K562 (cell line): ENCODE results near the gene WWC2. TPM values are rescaled to one million over a fixed set of nuclear protein-coding genes. Genes with fewer than 3 reads are reported as not detected.

ENCODE experiments used
- ATAC-seq: fragments of 200-7000 bp; cut with Tn5 transposase; 3 replicates; pipeline ENCODE4 v1.9.1; 2020; ENCODE audit warnings: moderate library complexity
- BruUV-seq: library from RNA; stranded (reverse); fragments of 400-500 nt; replicated peaks from 2 replicates; lab custom pipeline; 2021; lab: Mats Ljungman, UMichigan
- CTCF ChIA-PET: fragments of 300-600 bp; formaldehyde crosslinking; extraction: SDS; loops from one replicate; lab custom pipeline; 2021; ENCODE audit warnings: low intra/inter-chr PET ratio; lab: Yijun Ruan, JAX
- POLR2A ChIA-PET: fragments of 300-600, 350-650 bp; sonication (Branson Sonifier 250); formaldehyde crosslinking; extraction: SDS; loops from one replicate; lab custom pipeline; 2021; ENCODE audit warnings: antibody characterized with exemption, inconsistent platforms; lab: Yijun Ruan, JAX
- DNase-seq, 4 experiments: peaks; one replicate each; pipeline versions ENCODE4 v3.0.0 to v3.0.0-alpha.2; 2011 to 2018; ENCODE audit warnings: low spot score in 3 of 4, mixed read lengths in 3 of 4; ENCODE audit errors: extremely low read depth in 1 of 4
- FAIRE-seq: peaks from 2 replicates; lab custom pipeline; 2011; peaks lifted over from hg19 to GRCh38; lab: Jason Lieb, UNC
- H2AFZ ChIP-seq: 2 replicates; pipeline ENCODE4 v1.6.0; 2011; ENCODE audit warnings: low read depth, low read length, control low read depth, inconsistent platforms
- H3K27ac ChIP-seq: fragments of 200-600 bp; 3 replicates; pipeline ENCODE4 v1.8.0; 2011; ENCODE audit warnings: low read depth, mild to moderate bottlenecking, control low read depth, inconsistent platforms, low read length, moderate library complexity, mixed read lengths; ENCODE audit errors: extremely low read depth
- H3K27me3 ChIP-seq, 2 experiments: fragments of 300-600 bp in 1 of 2; 2 replicates in 1 of 2; 3 replicates in 1 of 2; pipeline versions ENCODE4 v1.6.0 to v1.8.0; 2011; ENCODE audit warnings: inconsistent platforms in 2 of 2, low read length in 2 of 2, mild to moderate bottlenecking in 1 of 2, mixed read lengths in 1 of 2, moderate library complexity in 1 of 2; ENCODE audit not compliant: control insufficient read depth in 2 of 2, insufficient read depth in 2 of 2
- H3K36me3 ChIP-seq: fragments of 300-600 bp; 3 replicates; pipeline ENCODE4 v1.8.0; 2011; ENCODE audit warnings: mild to moderate bottlenecking, low read length, inconsistent platforms; ENCODE audit not compliant: control insufficient read depth, insufficient read depth
- H3K4me1 ChIP-seq, 2 experiments: fragments of 200-600 bp in 1 of 2; replicated peaks in 1 of 2; 2 replicates in 1 of 2; 3 replicates in 1 of 2; pipeline versions ENCODE4 v1.5.1 to v1.8.0; 2011; ENCODE audit warnings: inconsistent platforms in 2 of 2, low read length in 2 of 2, mild to moderate bottlenecking in 1 of 2, mixed read lengths in 1 of 2, moderate library complexity in 1 of 2; ENCODE audit not compliant: control insufficient read depth in 2 of 2, insufficient read depth in 2 of 2
- H3K4me2 ChIP-seq: 2 replicates; pipeline ENCODE4 v1.6.1; 2011; ENCODE audit warnings: low read length, control low read depth, inconsistent platforms, mixed read lengths; ENCODE audit not compliant: insufficient read depth
- H3K4me3 ChIP-seq: fragments of 200-600 bp; sonication (generic), shearing (Covaris generic); 2 replicates; pipeline ENCODE4 v1.5.1; 2016; ENCODE audit warnings: control low read depth, inconsistent platforms
- H3K79me2 ChIP-seq: fragments of 200-600 bp; 3 replicates; pipeline ENCODE4 v1.8.0; 2011; ENCODE audit warnings: low read length, inconsistent platforms; ENCODE audit not compliant: control insufficient read depth, insufficient read depth
- H3K9ac ChIP-seq, 2 experiments: 2 replicates each; pipeline versions ENCODE4 v1.6.0 to v1.6.1; 2011; ENCODE audit warnings: low read depth in 2 of 2, low read length in 2 of 2, control low read depth in 1 of 2, inconsistent platforms in 1 of 2, mild to moderate bottlenecking in 1 of 2, mixed read lengths in 1 of 2; ENCODE audit not compliant: insufficient read depth in 1 of 2
- H3K9me1 ChIP-seq: one replicate; pipeline ENCODE4 v1.6.0; 2011; ENCODE audit warnings: inconsistent platforms, mild to moderate bottlenecking, low read length, moderate library complexity; ENCODE audit not compliant: control insufficient read depth, insufficient read depth
- H3K9me3 ChIP-seq: replicated peaks from 2 replicates; pipeline ENCODE4 v1.5.1; 2011; ENCODE audit warnings: low read depth, low read length, inconsistent platforms; ENCODE audit not compliant: control insufficient read depth, insufficient read depth
- H4K20me1 ChIP-seq: replicated peaks from 2 replicates; pipeline ENCODE4 v1.6.1; 2011; ENCODE audit warnings: low read length, inconsistent platforms, mixed read lengths; ENCODE audit not compliant: control insufficient read depth, insufficient read depth
- E2F3 ChIP-seq: fragments of 250-450 bp; sonication (Bioruptor Pico); IDR thresholded peaks from 2 replicates; pipeline ENCODE4 v1.4.0; 2020; ENCODE audit warnings: mild to moderate bottlenecking
- NR2C2 ChIP-seq, 2 experiments: fragments of 200-800 bp in 1 of 2; sonication (Bioruptor generic) in 1 of 2; sonication (generic) in 1 of 2; formaldehyde crosslinking in 1 of 2; IDR thresholded peaks; 2 replicates each; pipeline versions ENCODE4 v1.6.1 to v1.8.0; 2016 to 2022; ENCODE audit warnings: mild to moderate bottlenecking in 1 of 2, missing compliant biosample characterization in 1 of 2, missing genetic modification characterization in 1 of 2, missing genetic modification reagents in 1 of 2
- ZBTB17 ChIP-seq: fragments of 450-650 bp; formaldehyde crosslinking; IDR thresholded peaks from 2 replicates; pipeline ENCODE4 v1.4.0; 2020; ENCODE audit warnings: mild to moderate bottlenecking
- ZNF263 ChIP-seq: sonication (generic); formaldehyde crosslinking; IDR thresholded peaks from 2 replicates; pipeline ENCODE4 v1.8.0; 2022; ENCODE audit warnings: mild to moderate bottlenecking, missing genetic modification reagents, borderline replicate concordance
- WGBS: fragments of 100-300 bp; shearing (Covaris generic); methylation state at CpG from one replicate; pipeline ENCODE4 v1.1.6; 2016; ENCODE audit warnings: low coverage, mixed read lengths; ENCODE audit not compliant: insufficient coverage; ENCODE audit errors: missing lambda C conversion rate; 5-methylcytosine and 5-hydroxymethylcytosine counted together
- in situ Hi-C: fragments of 300-500 bp; cut with MboI; formaldehyde crosslinking; loops from 4 replicates; pipeline ENCODE4 v1.15.0; 2018; ENCODE audit warnings: inconsistent platforms, mixed read lengths
- intact Hi-C: fragments of 100-400 bp; cut with micrococcal nuclease; formaldehyde crosslinking; loops from 2 replicates; pipeline ENCODE4 v1.14.2; 2022
- polyA plus RNA-seq, 8 experiments: library from polyadenylated mRNA; depleted of rRNA in 4 of 8; stranded (reverse) in 5 of 8; unstranded in 3 of 8; fragments of >200 nt; fragmentation: Nextera tagmentation in 2 of 8; fragmentation: Illumina TruSeq in 1 of 8; extraction: Ambion mirVana in 2 of 8; extraction: Trizol in 1 of 8; gene quantifications; 2 replicates each; pipeline versions ENCODE4 v1.2.1 to v1.2.3, GENCODE V29; 2011 to 2014; ENCODE audit warnings: inconsistent platforms in 1 of 8, missing spikeins in 1 of 8
- total RNA-seq, 7 experiments: library from RNA; depleted of rRNA in 6 of 7; stranded (reverse); fragments of >200 nt in 6 of 7; fragmentation: Illumina TruSeq in 2 of 7; extraction: Trizol in 2 of 7; gene quantifications; 2 replicates each; pipeline versions ENCODE4 v1.2.1 to v1.2.3, GENCODE V29; 2011 to 2021; ENCODE audit warnings: low replicate concordance in 1 of 7
- TF ChIP-seq, protein P1 (sequence below), 2 experiments: fragments of 250-450 bp in 1 of 2; fragments of 450-650 bp in 1 of 2; sonication (Bioruptor Pico) in 1 of 2; IDR thresholded peaks; 2 replicates each; pipeline versions ENCODE4 v1.6.1 to v1.8.0; 2016 to 2021; ENCODE audit warnings: mild to moderate bottlenecking in 2 of 2, moderate library complexity in 2 of 2, missing compliant biosample characterization in 1 of 2, missing genetic modification characterization in 1 of 2
- TF ChIP-seq, protein P2 (sequence below), 2 experiments: fragments of 450-650 bp; IDR thresholded peaks; 2 replicates each; pipeline ENCODE4 v1.6.1; 2018; ENCODE audit warnings: mild to moderate bottlenecking in 2 of 2, low read depth in 1 of 2; ENCODE audit not compliant: partially characterized antibody in 2 of 2

The WWC2 gene
- total and polyA plus RNA-seq, 9 of the 15 experiments (the other 6 are each of a cell fraction or from before 2014, with no cell fraction given): 3.7 to 39.4 (median 19.6) TPM

DNA sequence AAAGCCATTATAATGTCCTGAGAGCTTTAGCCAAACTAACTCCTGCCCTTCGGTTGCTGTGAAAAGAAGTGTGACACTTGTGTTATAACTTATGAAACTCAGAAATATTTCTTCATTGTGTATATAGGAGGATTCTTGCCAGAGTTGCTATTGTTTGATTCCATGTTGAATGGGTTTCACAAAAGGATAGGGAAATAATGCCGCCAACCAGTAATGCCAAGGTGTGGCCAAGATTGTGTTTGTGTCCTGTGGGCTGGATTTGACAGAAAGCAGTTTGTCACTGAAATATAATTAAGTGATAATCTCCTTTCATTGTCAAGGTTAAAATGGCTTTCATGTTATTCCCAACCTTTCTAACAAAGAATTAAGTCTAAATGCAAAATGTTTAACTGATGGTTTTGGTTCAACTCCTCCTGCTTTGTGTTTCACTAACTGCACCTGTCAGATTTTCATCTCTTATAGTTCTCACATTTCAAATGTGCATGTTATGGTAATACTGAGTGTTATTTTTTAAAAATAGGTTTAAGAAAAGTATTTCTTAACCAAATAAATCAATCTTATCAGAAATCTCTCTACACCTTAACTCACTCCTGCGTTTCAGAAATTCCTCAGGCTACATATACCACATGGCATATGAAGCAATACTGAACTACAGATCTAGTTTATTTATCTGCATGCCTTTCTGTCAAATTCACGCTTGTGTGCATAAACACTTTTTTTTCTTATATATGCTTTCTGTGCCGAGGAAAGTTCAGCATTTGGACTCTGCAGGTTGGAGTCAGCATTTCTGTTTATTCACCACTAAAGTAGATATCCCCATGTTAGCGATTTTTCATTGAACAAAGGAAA lies 221.4 kb downstream of the WWC2 start, which contains the start of gene CLDN22:
TSS of gene CLDN22 (minus strand) at position 66 of the 849 bp plus-strand sequence. CDS start at position 8, 58 bp downstream.
- intact Hi-C loops: no loop called here
- no peak for TF ChIP-seq ZNF263 (CRISPR knock-in tag)
- Histone ChIP-seq H3K9me3 (no peaks in the 10 kb centered on the region), H3K9me1 (no peaks in the 10 kb centered on the region), H3K27ac (no peak within 1 kb of the TSS), H3K79me2 (no peaks in the 10 kb centered on the region), H4K20me1 (no peaks in the 10 kb centered on the region), H3K27me3 (no peaks in the 10 kb centered on the region), H3K4me1 (no peaks in the 10 kb centered on the region), H3K36me3 (no peaks in the 10 kb centered on the region), H3K4me3 (no peak within 1 kb of the TSS), H3K9ac (no peak within 1 kb of the TSS), H2AFZ (no peak within 1 kb of the TSS), H3K4me2 (no peak within 1 kb of the TSS)
- no TSS peak for BruUV-seq
- WGBS: 49% methylated on average over 6 of the region's 6 CpGs
- POLR2A ChIA-PET: interaction anchor here (0.9 kb wide), 1 partner anchor 18 kb away, joined by 3 read pairs; no protein-coding TSS in a partner anchor
- ATAC-seq (no peak), FAIRE-seq (no peak), DNase-seq (no peak)
- CTCF ChIA-PET: no interaction called here
- in situ Hi-C loops: no loop called here

GRCh38 chr4:183321079-183321478 lies 222.0 kb downstream of the WWC2 start:
- FAIRE-seq (no peak), ATAC-seq (no peak), DNase-seq (no peak)
- no TSS peak for BruUV-seq
- Histone ChIP-seq H3K9ac (no peak overlapping the region), H2AFZ (no peak overlapping the region), H3K36me3 (no peaks in the 10 kb centered on the region), H3K27ac (no peak overlapping the region), H3K4me1 (no peaks in the 10 kb centered on the region), H3K9me1 (no peaks in the 10 kb centered on the region), H3K9me3 (peaks cover under 1% of the 10 kb centered on the region; the same call in 1 of the 2 replicates), H3K79me2 (no peaks in the 10 kb centered on the region), H3K4me3 (no peak overlapping the region), H4K20me1 (no peaks in the 10 kb centered on the region), H3K4me2 (no peak overlapping the region), H3K27me3 (no peaks in the 10 kb centered on the region)
- POLR2A ChIA-PET: interaction anchor here (0.9 kb wide), 1 partner anchor 18 kb away, joined by 3 read pairs; no protein-coding TSS in a partner anchor
- intact Hi-C loops (no loop called here), in situ Hi-C loops (no loop called here)
- CTCF ChIA-PET: no interaction called here
- TF ChIP-seq, protein P1, sequence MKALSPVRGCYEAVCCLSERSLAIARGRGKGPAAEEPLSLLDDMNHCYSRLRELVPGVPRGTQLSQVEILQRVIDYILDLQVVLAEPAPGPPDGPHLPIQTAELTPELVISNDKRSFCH (CRISPR knock-in tag; IDR thresholded peaks at IDR 0.05): no peak
- TF ChIP-seq, protein P1 (tag; IDR thresholded peaks at IDR 0.05): no peak
- TF ChIP-seq ZBTB17 (CRISPR knock-in tag) (no peak), NR2C2 (CRISPR knock-in tag; IDR thresholded peaks at IDR 0.05) (no peak), NR2C2 (tag; IDR thresholded peaks at IDR 0.05) (no peak), E2F3 (CRISPR knock-in tag) (no peak)
- TF ChIP-seq, protein P2, sequence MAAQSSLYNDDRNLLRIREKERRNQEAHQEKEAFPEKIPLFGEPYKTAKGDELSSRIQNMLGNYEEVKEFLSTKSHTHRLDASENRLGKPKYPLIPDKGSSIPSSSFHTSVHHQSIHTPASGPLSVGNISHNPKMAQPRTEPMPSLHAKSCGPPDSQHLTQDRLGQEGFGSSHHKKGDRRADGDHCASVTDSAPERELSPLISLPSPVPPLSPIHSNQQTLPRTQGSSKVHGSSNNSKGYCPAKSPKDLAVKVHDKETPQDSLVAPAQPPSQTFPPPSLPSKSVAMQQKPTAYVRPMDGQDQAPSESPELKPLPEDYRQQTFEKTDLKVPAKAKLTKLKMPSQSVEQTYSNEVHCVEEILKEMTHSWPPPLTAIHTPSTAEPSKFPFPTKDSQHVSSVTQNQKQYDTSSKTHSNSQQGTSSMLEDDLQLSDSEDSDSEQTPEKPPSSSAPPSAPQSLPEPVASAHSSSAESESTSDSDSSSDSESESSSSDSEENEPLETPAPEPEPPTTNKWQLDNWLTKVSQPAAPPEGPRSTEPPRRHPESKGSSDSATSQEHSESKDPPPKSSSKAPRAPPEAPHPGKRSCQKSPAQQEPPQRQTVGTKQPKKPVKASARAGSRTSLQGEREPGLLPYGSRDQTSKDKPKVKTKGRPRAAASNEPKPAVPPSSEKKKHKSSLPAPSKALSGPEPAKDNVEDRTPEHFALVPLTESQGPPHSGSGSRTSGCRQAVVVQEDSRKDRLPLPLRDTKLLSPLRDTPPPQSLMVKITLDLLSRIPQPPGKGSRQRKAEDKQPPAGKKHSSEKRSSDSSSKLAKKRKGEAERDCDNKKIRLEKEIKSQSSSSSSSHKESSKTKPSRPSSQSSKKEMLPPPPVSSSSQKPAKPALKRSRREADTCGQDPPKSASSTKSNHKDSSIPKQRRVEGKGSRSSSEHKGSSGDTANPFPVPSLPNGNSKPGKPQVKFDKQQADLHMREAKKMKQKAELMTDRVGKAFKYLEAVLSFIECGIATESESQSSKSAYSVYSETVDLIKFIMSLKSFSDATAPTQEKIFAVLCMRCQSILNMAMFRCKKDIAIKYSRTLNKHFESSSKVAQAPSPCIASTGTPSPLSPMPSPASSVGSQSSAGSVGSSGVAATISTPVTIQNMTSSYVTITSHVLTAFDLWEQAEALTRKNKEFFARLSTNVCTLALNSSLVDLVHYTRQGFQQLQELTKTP (IDR thresholded peaks at IDR 0.05; ENCODE audit: low read depth in 1 of 2, partially characterized antibody in 2 of 2): no peak
- WGBS: 64% methylated on average over 2 of the region's 2 CpGs
